Fibroblast of the aortic adventitia (primary cell): ENCODE results near the gene ACYP2. TPM values are rescaled to one million over a fixed set of nuclear protein-coding genes. Genes with fewer than 3 reads are reported as not detected.

ENCODE experiments used
- small RNA-seq: library from RNA; depleted of rRNA; stranded (forward); fragments of <200 nt; gene quantifications from one replicate; pipeline ENCODE3, GENCODE V24; 2012
- total RNA-seq: library from RNA; depleted of rRNA; stranded (reverse); fragments of >200 nt; gene quantifications from 2 replicates; pipeline ENCODE4 v1.2.3, GENCODE V29; 2012; ENCODE audit warnings: low replicate concordance

ACYP2 gene
- total RNA-seq, 1 donor = 11.5 TPM

Small RNA genes lying within 50 kb of the gene (small RNA-seq; reads per million reads assigned to genes)
- not detected for gene RNU7-172P

Other genes starting within 250 kb of the ACYP2 start
- 34.8 and 43.9 TPM in 2 replicates for gene PSME4, start 144.6 kb upstream of the ACYP2 start, total RNA-seq
- 0.25 TPM in 1 of 2 replicates, not detected in the other for gene TSPYL6, start 140.6 kb downstream of the ACYP2 start, total RNA-seq